GM04504 (cell line): Measurements from ENCODE around the gene ELP4.
"Not testable (repeated sequence)": the region's sequence is repeated elsewhere in the genome, so short reads cannot be mapped to it uniquely, and the experiment has no call there.

ENCODE experiments used
- DNase-seq: peaks from one replicate; pipeline ENCODE4 v3.0.0-alpha.2; 2012; ENCODE audit warnings: low read depth

The ELP4 gene

DNA sequence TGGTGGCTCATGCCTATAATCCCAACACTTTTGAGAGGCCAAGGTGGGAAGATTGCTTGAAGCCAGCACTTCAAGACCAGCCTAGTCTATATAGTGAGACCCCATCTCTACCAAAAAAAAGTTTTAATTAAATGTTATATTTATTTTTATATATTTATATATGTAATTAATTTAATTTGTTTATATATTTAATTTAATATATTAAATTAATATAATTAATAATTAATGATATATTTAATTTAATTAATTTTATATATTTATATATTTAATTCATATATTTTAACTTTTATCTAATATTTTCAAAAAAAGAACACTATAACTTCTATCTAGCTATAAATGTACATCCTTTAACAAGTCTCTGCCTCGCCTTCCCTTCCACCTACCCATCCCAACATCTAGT is 196.8 kb downstream of the ELP4 start:
- no peak for DNase-seq

- DNase-seq, result no peak
Observed at GRCh38 chr11:31711137-31711536, 201.6 kb downstream of the ELP4 start.

- DNase-seq, result no peak
Observed at GRCh38 chr11:31712851-31713250, 203.3 kb downstream of the ELP4 start.

- no peak for DNase-seq
Observed at GRCh38 chr11:31714840-31715239, 205.3 kb downstream of the ELP4 start.

GRCh38 chr11:31720225-31720624 is 210.7 kb downstream of the ELP4 start:
- DNase-seq, result no peak

DNA sequence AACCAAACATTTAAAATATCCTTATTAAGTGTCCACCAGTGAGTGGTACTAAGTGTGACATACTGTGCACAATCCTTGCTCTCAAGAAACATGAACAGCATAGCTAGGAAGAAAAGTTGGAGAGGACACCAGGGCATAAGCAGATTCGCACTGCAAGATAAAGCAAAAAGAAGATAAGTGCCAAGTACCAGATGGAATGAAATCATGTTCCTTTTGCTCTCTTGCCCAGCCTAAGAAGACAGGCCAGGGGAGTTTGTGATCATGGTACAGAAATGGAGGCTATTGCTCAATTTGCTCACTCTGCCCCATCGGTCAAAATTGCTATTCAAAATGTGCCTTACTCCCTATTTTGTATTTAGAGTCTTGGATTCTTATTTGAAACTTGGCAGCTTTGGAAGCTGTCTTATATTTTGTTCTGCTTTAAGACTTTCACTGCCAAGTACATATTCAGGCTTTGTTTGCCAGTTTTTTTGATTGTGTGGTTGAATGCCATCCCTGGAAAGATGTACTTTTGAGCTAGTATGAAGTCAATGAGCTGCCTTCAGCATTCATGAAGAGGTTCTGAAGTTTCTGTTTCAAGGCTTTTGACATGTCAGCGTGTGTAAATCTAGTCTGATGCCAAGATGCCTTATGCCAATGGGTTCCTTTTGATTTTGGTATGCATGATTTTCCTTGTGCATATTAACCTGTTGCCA is 211.3 kb downstream of the ELP4 start:
- DNase-seq, result no peak

- DNase-seq, result no peak
Observed at GRCh38 chr11:31722754-31723153, 213.2 kb downstream of the ELP4 start.

DNA sequence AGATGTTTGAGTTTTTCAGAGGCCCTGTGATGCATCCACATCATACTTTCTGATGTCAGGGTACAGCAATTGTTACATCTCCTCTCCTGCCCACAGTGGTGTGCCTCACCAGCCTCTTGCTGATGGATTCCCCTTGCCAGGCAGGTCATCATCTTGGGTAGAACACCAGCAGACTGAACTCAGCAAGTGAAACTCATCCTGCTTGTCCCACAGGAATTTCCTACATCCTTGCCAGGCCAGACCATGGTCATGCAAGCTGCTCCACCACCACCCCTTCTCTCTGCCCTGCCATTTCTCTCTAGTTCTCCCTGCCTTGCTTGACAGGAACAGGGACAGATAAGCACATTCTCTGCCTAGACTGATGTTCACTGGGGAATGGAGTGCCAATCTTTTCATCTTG is 215.6 kb downstream of the ELP4 start:
- DNase-seq, result peak; percentile 7

- no peak for DNase-seq
Observed at GRCh38 chr11:31728432-31728831, 218.9 kb downstream of the ELP4 start.

DNA sequence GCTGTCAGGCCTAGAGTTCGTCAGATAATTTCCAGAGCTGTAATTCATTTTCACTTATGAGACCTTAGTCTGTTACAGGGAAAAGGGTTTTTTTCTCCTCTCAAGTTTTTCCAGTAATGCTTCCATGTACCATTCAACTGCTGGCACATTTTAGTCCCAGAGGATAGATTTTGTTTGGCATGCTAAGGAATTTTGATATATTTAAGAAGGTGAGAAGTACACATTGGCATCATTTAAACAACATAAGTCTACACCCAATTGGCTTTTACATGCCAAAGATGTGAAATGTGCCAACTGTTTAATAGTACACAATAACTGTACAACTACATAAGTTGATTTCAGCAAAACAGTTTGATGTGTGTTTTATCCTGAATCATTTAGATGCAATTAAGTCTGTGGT is 230.6 kb downstream of the ELP4 start:
- no peak for DNase-seq

DNA sequence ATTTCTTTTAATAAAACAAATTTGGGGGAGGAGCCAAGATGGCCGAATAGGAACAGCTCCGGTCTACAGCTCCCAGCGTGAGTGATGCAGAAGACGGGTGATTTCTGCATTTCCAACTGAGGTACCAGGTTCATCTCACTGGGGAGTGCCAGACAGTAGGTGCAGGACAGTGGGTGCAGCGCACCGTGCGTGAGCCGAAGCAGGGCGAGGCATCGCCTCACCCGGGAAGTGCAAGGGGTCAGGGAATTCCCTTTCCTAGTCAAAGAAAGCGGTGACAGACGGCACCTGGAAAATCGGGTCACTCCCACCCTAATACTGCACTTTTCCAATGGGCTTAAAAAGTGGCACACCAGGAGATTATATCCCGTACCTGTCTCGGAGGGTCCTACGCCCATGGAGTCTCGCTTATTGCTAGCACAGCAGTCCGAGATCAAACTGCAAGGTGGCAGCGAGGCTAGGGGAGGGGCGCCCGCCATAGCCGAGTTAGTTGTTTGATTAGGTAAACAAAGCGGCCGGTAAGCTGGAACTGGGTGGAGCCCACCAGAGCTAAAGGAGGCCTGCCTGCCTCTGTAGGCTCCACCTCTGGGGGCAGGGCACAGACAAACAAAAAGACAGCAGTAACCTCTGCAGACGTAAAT is 231.3 kb downstream of the ELP4 start:
- not testable (repeated sequence) for DNase-seq

DNA sequence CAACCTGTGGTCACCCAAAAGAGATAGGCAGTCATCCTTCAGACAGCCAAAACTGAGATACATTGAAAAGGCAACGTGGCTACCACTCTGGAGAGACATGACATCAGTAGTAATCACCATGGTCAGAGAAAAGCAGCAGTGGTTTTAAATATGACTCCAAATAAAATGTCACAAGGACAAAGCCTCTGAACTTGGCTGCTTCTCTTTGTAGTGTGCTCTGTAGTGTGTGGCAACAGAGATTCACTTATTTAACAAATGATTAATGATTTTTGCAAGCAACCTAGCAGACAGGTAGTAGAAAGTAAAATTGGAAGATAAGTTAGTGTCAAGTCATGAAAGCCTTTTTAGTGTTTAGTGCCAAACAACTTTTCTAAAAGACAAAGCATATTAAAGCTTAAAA is 238.0 kb downstream of the ELP4 start:
- no peak for DNase-seq

GRCh38 chr11:31757260-31757835 is 247.8 kb downstream of the ELP4 start:
- DNase-seq, result no peak

DNA sequence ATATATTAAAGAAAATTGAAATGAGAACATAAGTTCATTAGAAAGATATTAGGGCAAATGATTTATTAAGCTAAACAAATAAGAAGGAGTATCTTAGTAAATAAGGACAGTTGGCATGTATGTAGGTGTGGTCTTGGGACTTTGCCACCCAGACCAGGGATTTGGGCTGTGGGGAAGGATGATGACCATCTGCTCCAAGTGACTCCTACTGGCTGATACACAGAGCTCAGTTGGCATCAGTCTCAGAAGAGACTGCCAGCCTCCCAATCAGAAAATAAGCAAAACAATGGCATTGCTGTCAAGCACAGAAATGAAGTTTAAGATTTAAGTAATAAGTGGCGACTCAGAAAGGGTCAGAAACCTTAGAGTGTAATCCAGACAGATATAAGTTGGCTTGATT is 252.1 kb downstream of the ELP4 start:
- no peak for DNase-seq

GRCh38 chr11:31763296-31763695 is 253.7 kb downstream of the ELP4 start:
- no peak for DNase-seq

GRCh38 chr11:31764261-31764660 is 254.7 kb downstream of the ELP4 start:
- no peak for DNase-seq

DNA sequence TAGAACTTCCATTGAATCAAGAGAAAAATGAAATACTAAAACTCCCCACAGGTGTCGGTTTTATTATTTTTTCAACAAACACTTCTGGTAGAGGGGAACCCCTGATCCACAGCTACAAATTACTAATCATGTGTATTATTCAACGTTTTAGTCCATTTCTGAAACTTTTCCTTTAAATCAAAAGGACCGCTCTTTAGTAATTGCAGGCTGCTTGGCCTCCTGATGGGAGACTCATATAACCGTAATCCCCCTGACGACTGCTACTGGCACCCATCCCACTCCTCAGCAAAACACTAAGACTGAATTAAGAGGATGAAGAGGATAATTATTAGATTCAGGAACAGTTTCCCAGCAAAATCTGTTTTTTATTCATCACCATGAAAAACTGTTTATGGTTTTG is 255.2 kb downstream of the ELP4 start:
- DNase-seq, result no peak

DNA sequence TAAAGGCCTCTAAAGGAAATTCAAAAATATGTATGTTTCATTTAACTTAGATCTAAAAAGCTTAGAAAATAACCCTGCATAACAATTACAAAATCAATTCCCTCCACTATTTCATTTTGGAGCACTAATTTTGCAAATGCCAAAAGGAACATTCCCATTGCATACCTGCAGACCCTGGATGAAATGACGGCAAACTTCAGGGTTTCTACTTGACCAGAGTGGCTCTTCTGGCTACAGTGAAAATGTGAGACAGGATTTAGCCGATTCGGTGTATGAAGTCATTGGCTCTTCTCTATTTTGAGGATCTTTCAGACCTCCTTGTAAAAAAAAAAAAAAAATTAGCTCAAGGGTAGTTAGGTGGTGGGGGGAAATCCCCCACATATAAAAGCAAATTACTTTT is 257.5 kb downstream of the ELP4 start:
- DNase-seq, result no peak

- no peak for DNase-seq
Observed at GRCh38 chr11:31767685-31768084, 258.1 kb downstream of the ELP4 start.

GRCh38 chr11:31768749-31769640 is 259.4 kb downstream of the ELP4 start:
- DNase-seq, result no peak

DNA sequence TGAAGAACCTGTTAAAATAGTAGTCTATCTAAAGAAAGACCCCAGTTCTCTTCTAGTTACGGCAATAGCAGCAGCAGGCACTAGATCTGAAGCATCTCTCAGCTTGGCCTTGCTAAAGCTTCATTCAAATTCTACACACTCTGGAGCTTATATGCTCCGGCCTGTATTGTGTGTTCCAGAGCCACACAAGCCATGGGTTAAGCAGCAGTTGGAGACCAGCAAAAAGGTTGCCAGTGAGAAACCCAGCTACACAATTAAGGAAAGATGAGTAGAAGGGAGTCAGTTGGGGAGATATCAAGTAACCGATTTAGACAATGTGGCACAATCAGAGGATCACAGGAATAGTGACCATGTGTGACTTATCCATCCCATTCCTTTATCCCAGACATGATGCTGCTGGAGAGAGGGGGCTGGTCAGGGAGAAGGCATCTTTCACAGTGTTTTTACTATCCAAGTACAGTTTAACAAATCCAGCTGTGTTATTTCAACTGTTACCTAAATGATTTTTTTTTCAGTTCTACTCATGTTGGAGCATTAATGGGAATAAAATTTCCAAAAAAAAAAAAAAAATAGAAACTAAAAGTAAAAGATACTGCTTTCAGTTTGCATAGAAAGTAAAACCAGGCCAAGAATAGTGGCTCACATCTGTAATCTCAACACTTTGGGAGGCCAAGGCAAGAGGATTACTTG is 260.6 kb downstream of the ELP4 start:
- no peak for DNase-seq

- DNase-seq, result no peak
Observed at GRCh38 chr11:31772412-31772811, 262.8 kb downstream of the ELP4 start.
